Neural cell (in vitro differentiated cells): ENCODE results near the gene POLR2C. TPM values are rescaled to one million over a fixed set of nuclear protein-coding genes. Genes with fewer than 3 reads are reported as not detected.

Experiments used
- H2AFZ ChIP-seq: fragments of 200-600, 300-800 bp; sonication (generic), shearing (Covaris generic); 2 replicates; pipeline ENCODE4 v1.6.0; 2014; ENCODE audit warnings: low read depth, mild to moderate bottlenecking, antibody characterized with exemption, low read length, moderate library complexity
- H3F3A ChIP-seq: fragments of 200-600 bp; shearing (Covaris generic); 2 replicates; pipeline ENCODE4 v1.6.1; 2016; ENCODE audit warnings: mild to moderate bottlenecking, moderate library complexity, mixed read lengths, antibody characterized with exemption, low read length; ENCODE audit not compliant: insufficient read depth, poor library complexity, severe bottlenecking
- H3K27ac ChIP-seq: fragments of 200-600, 300-800 bp; sonication (generic), shearing (Covaris generic); 2 replicates; pipeline ENCODE4 v1.5.1; 2014; ENCODE audit warnings: mild to moderate bottlenecking, low read length, moderate library complexity
- H3K27me3 ChIP-seq: fragments of 300-800, 200-600 bp; sonication (generic), shearing (Covaris generic); 2 replicates; pipeline ENCODE4 v1.6.0; 2014; ENCODE audit warnings: mild to moderate bottlenecking, low read depth, low read length, moderate library complexity; ENCODE audit not compliant: insufficient read depth
- H3K36me3 ChIP-seq: fragments of 300-800, 200-600 bp; sonication (generic), shearing (Covaris generic); 2 replicates; pipeline ENCODE4 v1.5.1; 2014; ENCODE audit warnings: mild to moderate bottlenecking, antibody characterized with exemption, low read length, moderate library complexity; ENCODE audit not compliant: insufficient read depth
- H3K4me2 ChIP-seq: fragments of 300-800, 200-600 bp; sonication (generic), shearing (Covaris generic); 2 replicates; pipeline ENCODE4 v1.6.0; 2014; ENCODE audit warnings: mild to moderate bottlenecking, low read length
- H3K4me3 ChIP-seq: fragments of 300-800, 200-600 bp; sonication (generic), shearing (Covaris generic); 2 replicates; pipeline ENCODE4 v1.5.1; 2014; ENCODE audit warnings: mild to moderate bottlenecking, low read length, moderate library complexity
- H3K79me2 ChIP-seq: fragments of 200-600 bp; shearing (Covaris generic); replicated peaks from 2 replicates; pipeline ENCODE4 v1.6.0; 2014; ENCODE audit warnings: mild to moderate bottlenecking, low read length, moderate library complexity; ENCODE audit not compliant: insufficient read depth
- H3K9ac ChIP-seq: fragments of 300-800, 200-600 bp; sonication (generic), shearing (Covaris generic); 2 replicates; pipeline ENCODE4 v1.6.1; 2016; ENCODE audit warnings: mild to moderate bottlenecking, low read length, mixed read lengths
- H3K9me2 ChIP-seq: fragments of 200-600 bp; shearing (Covaris generic); 2 replicates; pipeline ENCODE4 v1.6.1; 2016; ENCODE audit warnings: mild to moderate bottlenecking, low read length, mixed read lengths; ENCODE audit not compliant: insufficient read depth
- H3K9me3 ChIP-seq: fragments of 200-600, 300-800 bp; sonication (generic), shearing (Covaris generic); 2 replicates; pipeline ENCODE4 v1.6.1; 2016; ENCODE audit warnings: mild to moderate bottlenecking, mixed run types, low read length, moderate library complexity, mixed read lengths
- H4K20me1 ChIP-seq: fragments of 200-600 bp; shearing (Covaris generic); 2 replicates; pipeline ENCODE4 v1.6.1; 2016; ENCODE audit warnings: mild to moderate bottlenecking, mixed run types; ENCODE audit not compliant: insufficient read depth
- EP300 ChIP-seq: fragments of 450-650 bp; conservative IDR thresholded peaks from 2 replicates; pipeline ENCODE4 v1.6.1; 2014; ENCODE audit warnings: antibody characterized with exemption, mild to moderate bottlenecking, moderate library complexity; ENCODE audit not compliant: poor library complexity, severe bottlenecking
- EZH2 ChIP-seq: fragments of 200-600, 300-800 bp; shearing (Covaris generic), sonication (generic); IDR thresholded peaks from 2 replicates; pipeline ENCODE4 v1.6.1; 2014; ENCODE audit warnings: antibody characterized with exemption, low read length, borderline replicate concordance, mild to moderate bottlenecking; ENCODE audit not compliant: insufficient read depth, poor library complexity, severe bottlenecking
- MXI1 ChIP-seq: fragments of 450-650 bp; conservative IDR thresholded peaks from 2 replicates; pipeline ENCODE4 v1.6.1; 2014; ENCODE audit warnings: antibody characterized with exemption, mild to moderate bottlenecking; ENCODE audit not compliant: poor library complexity, severe bottlenecking
- POLR2AphosphoS5 ChIP-seq: IDR thresholded peaks from 2 replicates; pipeline ENCODE4 v1.6.1; 2012
- RAD21 ChIP-seq: fragments of 450-650 bp; conservative IDR thresholded peaks from 2 replicates; pipeline ENCODE4 v1.6.1; 2014; ENCODE audit warnings: antibody characterized with exemption, mild to moderate bottlenecking, moderate library complexity
- REST ChIP-seq: IDR thresholded peaks from 2 replicates; pipeline ENCODE4 v1.6.1; 2012; ENCODE audit warnings: borderline replicate concordance
- SMC3 ChIP-seq: fragments of 450-650 bp; conservative IDR thresholded peaks from 2 replicates; pipeline ENCODE4 v1.6.1; 2014; ENCODE audit warnings: antibody characterized with exemption, mild to moderate bottlenecking, moderate library complexity; ENCODE audit not compliant: poor library complexity
- TAF1 ChIP-seq: IDR thresholded peaks from 2 replicates; pipeline ENCODE4 v1.6.1; 2012; ENCODE audit warnings: low read depth
- polyA plus RNA-seq: library from polyadenylated mRNA; depleted of rRNA; stranded (reverse); fragments of >200 nt; gene quantifications from 2 replicates; pipeline ENCODE4 v1.2.3, GENCODE V29; 2014
- TF ChIP-seq, protein P1 (sequence below): fragments of 450-650 bp; IDR thresholded peaks from 2 replicates; pipeline ENCODE4 v1.5.1; 2014; ENCODE audit warnings: antibody characterized with exemption, mild to moderate bottlenecking, moderate library complexity; ENCODE audit not compliant: poor library complexity, severe bottlenecking

The POLR2C gene
- polyA plus RNA-seq, 1 donor from 2014 or later = 109 TPM

- Histone ChIP-seq H3K79me2 (peaks cover 15% of the 10 kb centered on the region), H3K4me2 (no peak overlapping the region), H4K20me1 (no peaks in the 10 kb centered on the region), H3K27me3 (no peaks in the 10 kb centered on the region), H3K9ac (no peak overlapping the region), H3K9me3 (no peaks in the 10 kb centered on the region), H3K36me3 (no peaks in the 10 kb centered on the region), H2AFZ (no peak overlapping the region), H3K4me3 (no peak overlapping the region), H3K9me2 (no peaks in the 10 kb centered on the region), H3F3A (no peaks in the 10 kb centered on the region), H3K27ac (no peak overlapping the region)
- no peak for TF ChIP-seq REST
- TF ChIP-seq EP300 = no peak
- TF ChIP-seq RAD21 = no peak
- TF ChIP-seq TAF1 = no peak
- no peak for TF ChIP-seq MXI1
- TF ChIP-seq, protein P1, sequence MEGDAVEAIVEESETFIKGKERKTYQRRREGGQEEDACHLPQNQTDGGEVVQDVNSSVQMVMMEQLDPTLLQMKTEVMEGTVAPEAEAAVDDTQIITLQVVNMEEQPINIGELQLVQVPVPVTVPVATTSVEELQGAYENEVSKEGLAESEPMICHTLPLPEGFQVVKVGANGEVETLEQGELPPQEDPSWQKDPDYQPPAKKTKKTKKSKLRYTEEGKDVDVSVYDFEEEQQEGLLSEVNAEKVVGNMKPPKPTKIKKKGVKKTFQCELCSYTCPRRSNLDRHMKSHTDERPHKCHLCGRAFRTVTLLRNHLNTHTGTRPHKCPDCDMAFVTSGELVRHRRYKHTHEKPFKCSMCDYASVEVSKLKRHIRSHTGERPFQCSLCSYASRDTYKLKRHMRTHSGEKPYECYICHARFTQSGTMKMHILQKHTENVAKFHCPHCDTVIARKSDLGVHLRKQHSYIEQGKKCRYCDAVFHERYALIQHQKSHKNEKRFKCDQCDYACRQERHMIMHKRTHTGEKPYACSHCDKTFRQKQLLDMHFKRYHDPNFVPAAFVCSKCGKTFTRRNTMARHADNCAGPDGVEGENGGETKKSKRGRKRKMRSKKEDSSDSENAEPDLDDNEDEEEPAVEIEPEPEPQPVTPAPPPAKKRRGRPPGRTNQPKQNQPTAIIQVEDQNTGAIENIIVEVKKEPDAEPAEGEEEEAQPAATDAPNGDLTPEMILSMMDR = no peak
- TF ChIP-seq EZH2 = no peak
- TF ChIP-seq POLR2AphosphoS5 = no peak
- TF ChIP-seq SMC3 = no peak
Measured at GRCh38 chr16:57464523-57464922, 2.0 kb downstream of the POLR2C start.

DNA sequence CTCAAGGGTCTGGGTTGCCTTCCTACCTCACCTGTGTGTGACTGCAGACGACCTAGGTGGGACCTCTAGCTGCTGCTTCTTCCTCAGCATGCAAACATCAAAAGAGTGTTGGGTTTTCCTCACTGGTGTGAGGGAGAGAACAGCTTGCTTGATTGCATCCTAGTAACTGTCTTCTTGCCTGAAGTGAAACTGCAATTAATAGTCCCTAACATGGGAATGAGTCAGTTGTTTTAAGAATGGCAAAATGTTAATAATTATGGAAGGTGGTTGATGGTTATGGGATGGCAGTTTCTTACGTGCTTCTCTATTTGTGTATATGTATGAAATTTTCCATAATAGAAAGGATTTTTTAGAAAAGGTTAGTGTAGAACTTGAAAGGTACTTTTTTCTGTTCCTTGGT is 5.9 kb downstream of the POLR2C start:
- no peaks in the 10 kb centered on the region for H4K20me1 ChIP-seq
- H3K27me3 ChIP-seq = no peaks in the 10 kb centered on the region
- no peak overlapping the region for H3K4me2 ChIP-seq
- H3K36me3 ChIP-seq = no peaks in the 10 kb centered on the region
- H3K4me3 ChIP-seq = no peak overlapping the region
- no peak overlapping the region for H2AFZ ChIP-seq
- TF ChIP-seq EZH2 (no peak), EP300 (no peak), RAD21 (no peak), TAF1 (no peak), SMC3 (no peak), POLR2AphosphoS5 (no peak), REST (no peak)
- TF ChIP-seq, protein P1 = no peak
- H3K27ac ChIP-seq = no peak overlapping the region
- no peaks in the 10 kb centered on the region for H3K9me2 ChIP-seq
- H3F3A ChIP-seq = no peaks in the 10 kb centered on the region
- peaks cover 9% of the 10 kb centered on the region for H3K79me2 ChIP-seq
- no peaks in the 10 kb centered on the region for H3K9me3 ChIP-seq
- no peak overlapping the region for H3K9ac ChIP-seq
